Bone marrow (tissue), 2 donors: ENCODE results near the gene BRD9.
"Not testable (repeated sequence)": the region's sequence is repeated elsewhere in the genome, so short reads cannot be mapped to it uniquely, and the experiment has no call there.

Source experiments
- DNase-seq, 2 donors: peaks; one replicate each; lab custom pipeline; 2025; lab: John Stamatoyannopoulos, UW

The BRD9 gene

DNA sequence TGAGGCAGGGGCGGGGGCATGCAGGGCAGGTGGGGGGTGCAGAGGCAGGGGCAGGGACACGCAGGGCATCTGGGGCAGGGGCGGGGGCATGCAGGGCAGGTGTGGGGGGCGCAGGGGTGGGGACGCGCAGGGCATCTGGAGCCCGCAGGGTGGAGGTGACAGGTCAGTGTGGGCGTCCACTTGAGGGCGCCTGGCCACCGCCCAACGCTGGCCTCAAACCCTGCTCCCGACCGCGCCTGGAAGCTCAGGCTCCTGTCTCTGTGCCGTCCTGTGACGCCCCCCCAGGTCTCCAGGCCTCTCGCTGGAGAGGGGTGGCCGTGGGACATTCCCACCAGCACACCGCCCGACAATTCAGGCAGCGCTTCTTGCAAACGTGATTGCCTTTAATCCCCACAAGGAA is 48.7 kb downstream of the BRD9 start:
- not testable (repeated sequence) for DNase-seq

- DNase-seq: not testable (repeated sequence)
Measured at GRCh38 chr5:843371-843770, 49.2 kb downstream of the BRD9 start.

- not testable (repeated sequence) for DNase-seq
Measured at GRCh38 chr5:842402-843221, 50.0 kb downstream of the BRD9 start.

DNA sequence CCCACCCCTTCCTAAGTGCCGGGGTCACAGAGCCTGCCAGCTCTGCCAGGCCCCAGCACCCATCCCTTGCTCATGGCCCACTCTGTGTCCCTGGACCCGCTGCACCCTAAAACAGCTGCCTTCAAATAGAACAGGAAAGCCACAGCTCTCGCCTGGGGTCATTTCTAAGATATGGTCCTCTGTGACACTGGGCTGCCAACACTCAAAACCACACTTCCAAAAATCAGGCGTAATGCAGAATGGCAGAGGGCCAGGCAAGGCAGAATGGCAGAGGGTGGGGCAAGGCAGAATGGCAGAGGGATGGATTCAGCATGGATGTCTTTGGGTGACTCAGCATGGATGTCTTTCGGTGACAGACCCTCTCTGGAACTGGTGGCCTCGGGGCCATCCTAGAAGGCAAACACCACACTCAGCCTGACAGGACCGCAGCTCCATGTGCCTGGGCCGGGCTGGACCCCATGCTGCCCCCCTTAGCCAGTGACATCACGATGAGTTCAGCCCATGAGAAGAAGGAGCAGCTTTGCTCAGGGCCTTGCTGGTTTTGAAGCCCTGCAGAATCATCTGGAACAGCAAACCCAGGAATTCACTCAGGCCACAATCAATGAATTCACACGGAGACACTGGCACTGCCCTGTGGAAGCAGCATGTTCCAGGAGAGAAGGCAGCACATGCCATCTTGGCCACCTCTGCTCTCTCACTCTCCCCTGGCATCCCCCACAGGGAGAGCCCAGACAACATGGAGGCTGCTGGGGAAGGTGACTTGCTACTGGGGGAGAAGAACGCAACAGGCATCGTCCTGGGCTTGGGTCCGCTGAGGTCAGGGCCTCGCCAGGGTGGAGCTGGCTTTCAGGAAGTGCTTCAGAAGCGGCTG is 50.8 kb downstream of the BRD9 start:
- DNase-seq: not testable (repeated sequence)

DNA sequence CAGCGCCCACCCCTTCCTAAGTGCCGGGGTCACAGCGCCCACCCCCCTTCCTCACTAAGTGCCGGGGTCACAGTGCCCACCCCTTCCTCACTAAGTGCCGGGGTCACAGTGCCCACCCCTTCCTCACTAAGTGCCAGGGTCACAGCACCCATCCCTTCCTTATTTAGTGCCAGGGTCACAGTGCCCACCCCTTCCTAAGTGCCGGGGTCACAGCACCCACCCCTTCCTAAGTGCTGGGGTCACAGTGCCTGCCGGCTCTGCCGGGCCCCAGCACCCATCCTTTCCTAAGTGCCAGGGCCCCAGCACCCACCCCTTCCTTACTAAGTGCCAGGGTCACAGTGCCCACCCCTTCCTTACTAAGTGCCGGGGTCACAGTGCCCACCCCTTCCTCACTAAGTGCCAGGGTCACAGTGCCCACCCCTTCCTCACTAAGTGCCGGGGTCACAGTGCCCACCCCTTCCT is 51.6 kb downstream of the BRD9 start:
- DNase-seq: not testable (repeated sequence)

- DNase-seq: not testable (repeated sequence)
Measured at GRCh38 chr5:840118-840973, 52.3 kb downstream of the BRD9 start.

DNA sequence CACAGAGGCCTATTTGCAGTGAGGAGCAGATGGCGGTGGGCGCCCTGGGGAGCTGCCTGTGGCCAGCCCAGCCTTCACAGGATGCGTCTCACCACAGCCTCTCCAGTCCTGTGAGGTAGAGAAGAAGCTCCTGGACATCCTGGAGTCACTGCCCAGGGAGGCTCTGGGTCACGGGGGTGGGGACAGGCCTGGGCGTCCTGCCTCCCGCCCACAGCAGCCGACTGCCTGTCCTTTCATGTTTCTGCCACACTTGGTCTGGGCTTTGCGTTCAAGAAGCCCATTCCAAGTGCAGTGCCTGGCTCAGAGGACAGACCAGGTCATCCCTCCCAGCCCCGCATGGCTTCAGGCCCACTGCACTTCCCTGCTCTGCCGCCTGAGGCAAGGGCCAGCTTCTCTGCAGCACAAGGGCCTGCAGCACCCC is 54.2 kb downstream of the BRD9 start:
- DNase-seq: not testable (repeated sequence)

- not testable (repeated sequence) for DNase-seq
Measured at GRCh38 chr5:837621-838121, 54.9 kb downstream of the BRD9 start.

GRCh38 chr5:835933-836612 is 56.5 kb downstream of the BRD9 start:
- DNase-seq: not testable (repeated sequence)

- DNase-seq: not testable (repeated sequence)
Measured at GRCh38 chr5:834013-834412, 58.6 kb downstream of the BRD9 start.

DNA sequence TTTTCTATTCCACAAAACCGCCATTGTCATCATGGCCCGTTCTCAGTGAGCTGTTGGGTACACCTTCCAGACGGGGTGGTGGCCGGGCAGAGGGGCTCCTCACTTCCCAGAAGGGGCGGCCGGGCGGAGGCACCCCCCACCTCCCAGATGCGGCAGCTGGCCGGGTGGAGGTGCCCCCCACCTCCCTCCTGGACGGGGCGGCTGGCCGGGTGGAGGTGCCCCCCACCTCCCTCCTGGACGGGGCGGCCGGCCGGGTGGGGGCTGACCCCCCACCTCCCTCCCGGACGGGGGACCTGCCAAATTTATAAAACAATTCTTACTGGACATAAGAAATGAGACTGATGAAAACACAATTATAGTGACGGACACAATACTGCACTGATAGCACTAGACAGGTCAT is 64.4 kb downstream of the BRD9 start:
- DNase-seq: not testable (repeated sequence)

GRCh38 chr5:825544-825943 is 67.1 kb downstream of the BRD9 start:
- not testable (repeated sequence) for DNase-seq

DNA sequence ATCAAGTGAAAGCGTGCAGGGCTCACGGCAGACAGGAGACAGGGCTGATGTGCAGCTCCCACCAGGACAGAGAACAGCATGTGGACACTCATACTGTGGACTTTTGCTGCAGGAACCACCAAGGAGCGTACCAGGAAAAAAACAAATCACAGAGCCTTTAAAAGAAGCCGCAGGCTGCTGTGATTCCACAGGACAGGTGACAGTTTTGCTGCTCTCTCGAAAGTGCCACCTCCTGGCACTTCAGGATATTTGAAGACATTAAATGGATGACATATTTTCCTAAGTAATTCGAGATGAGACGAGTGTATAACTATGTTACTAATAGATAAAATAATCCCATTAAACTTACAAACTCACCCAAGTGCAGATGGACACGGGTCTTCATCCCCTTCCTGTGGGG is 71.1 kb downstream of the BRD9 start:
- no peak for DNase-seq

DNA sequence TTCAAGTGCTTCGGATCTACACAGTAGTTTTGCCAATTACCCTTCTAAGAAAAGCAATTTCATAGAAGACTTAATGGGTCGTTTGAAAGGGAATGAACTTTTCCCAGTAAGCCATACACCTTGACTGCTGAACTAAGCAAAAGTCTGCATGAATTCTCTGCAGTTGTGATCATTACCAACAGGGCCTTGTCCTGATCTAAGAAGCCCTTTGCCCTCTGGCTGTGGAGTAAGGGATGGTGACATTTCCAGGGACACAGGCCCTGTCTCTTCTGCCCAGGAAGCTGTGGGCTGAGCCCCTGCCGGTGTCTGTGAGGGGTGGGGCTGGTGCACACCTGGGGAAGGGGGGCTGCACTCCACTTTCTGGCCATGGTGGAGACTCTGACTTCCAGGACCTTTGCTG is 72.4 kb downstream of the BRD9 start:
- no peak for DNase-seq

DNA sequence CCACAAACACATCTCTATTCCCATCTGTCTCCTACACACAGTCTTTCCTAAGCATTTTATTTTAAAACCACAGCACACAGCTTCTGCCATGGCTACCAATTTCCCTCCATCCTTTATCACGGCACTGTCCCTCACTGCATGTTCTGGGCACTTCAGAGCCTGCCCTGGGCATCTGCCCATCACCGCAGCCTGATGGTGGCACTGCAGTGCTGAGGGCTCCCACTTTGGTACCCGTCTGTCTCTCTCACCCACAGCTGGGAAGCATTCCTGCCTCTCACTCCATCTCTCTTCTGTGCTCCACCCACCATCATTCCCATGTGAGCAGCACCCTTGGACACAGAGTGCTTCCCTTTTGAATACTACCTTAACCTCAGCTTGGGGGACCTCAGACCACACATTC is 73.5 kb downstream of the BRD9 start:
- DNase-seq: no peak

GRCh38 chr5:816176-816575 is 76.4 kb downstream of the BRD9 start:
- DNase-seq: no peak

DNA sequence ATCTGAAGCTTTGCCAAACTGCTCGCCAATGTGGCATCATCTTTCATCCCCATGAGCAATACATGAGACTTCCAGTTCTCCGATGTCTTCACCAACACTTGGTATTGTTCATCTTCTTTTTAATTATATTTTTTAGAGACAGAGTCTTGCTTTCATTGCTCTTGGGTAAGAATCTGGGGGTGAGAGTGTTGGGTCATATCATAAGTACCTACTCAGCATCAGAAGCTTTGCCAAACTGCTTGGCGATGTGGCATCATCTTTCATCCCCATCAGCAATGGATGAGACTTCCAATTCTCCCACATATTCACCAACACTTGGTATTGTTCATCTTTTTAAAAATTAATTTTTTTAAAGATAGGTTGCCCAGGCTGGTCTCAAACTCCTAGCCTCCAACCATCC is 77.2 kb downstream of the BRD9 start:
- DNase-seq: no peak
